K562 (cell line): ENCODE measurements around the gene PLEKHM2. TPM values are rescaled to one million over a fixed set of nuclear protein-coding genes. Genes with fewer than 3 reads are reported as not detected.

Source experiments
- ATAC-seq: fragments of 200-7000 bp; cut with Tn5 transposase; 3 replicates; pipeline ENCODE4 v1.9.1; 2020; ENCODE audit warnings: moderate library complexity
- BruUV-seq: library from RNA; stranded (reverse); fragments of 400-500 nt; replicated peaks from 2 replicates; lab custom pipeline; 2021; lab: Mats Ljungman, UMichigan
- CTCF ChIA-PET: fragments of 300-600 bp; formaldehyde crosslinking; extraction: SDS; loops from one replicate; lab custom pipeline; 2021; ENCODE audit warnings: low intra/inter-chr PET ratio; lab: Yijun Ruan, JAX
- POLR2A ChIA-PET: fragments of 300-600, 350-650 bp; sonication (Branson Sonifier 250); formaldehyde crosslinking; extraction: SDS; loops from one replicate; lab custom pipeline; 2021; ENCODE audit warnings: antibody characterized with exemption, inconsistent platforms; lab: Yijun Ruan, JAX
- DNase-seq, 4 experiments: peaks; one replicate each; pipeline versions ENCODE4 v3.0.0 to v3.0.0-alpha.2; 2011 to 2018; ENCODE audit warnings: low spot score in 3 of 4, mixed read lengths in 3 of 4; ENCODE audit errors: extremely low read depth in 1 of 4
- FAIRE-seq: peaks from 2 replicates; lab custom pipeline; 2011; peaks lifted over from hg19 to GRCh38; lab: Jason Lieb, UNC
- H2AFZ ChIP-seq: 2 replicates; pipeline ENCODE4 v1.6.0; 2011; ENCODE audit warnings: low read depth, low read length, control low read depth, inconsistent platforms
- H3K27ac ChIP-seq: fragments of 200-600 bp; 3 replicates; pipeline ENCODE4 v1.8.0; 2011; ENCODE audit warnings: low read depth, mild to moderate bottlenecking, control low read depth, inconsistent platforms, low read length, moderate library complexity, mixed read lengths; ENCODE audit errors: extremely low read depth
- H3K27me3 ChIP-seq, 2 experiments: fragments of 300-600 bp in 1 of 2; 2 replicates in 1 of 2; 3 replicates in 1 of 2; pipeline versions ENCODE4 v1.6.0 to v1.8.0; 2011; ENCODE audit warnings: inconsistent platforms in 2 of 2, low read length in 2 of 2, mild to moderate bottlenecking in 1 of 2, mixed read lengths in 1 of 2, moderate library complexity in 1 of 2; ENCODE audit not compliant: control insufficient read depth in 2 of 2, insufficient read depth in 2 of 2
- H3K36me3 ChIP-seq: fragments of 300-600 bp; 3 replicates; pipeline ENCODE4 v1.8.0; 2011; ENCODE audit warnings: mild to moderate bottlenecking, low read length, inconsistent platforms; ENCODE audit not compliant: control insufficient read depth, insufficient read depth
- H3K4me1 ChIP-seq, 2 experiments: fragments of 200-600 bp in 1 of 2; replicated peaks in 1 of 2; 2 replicates in 1 of 2; 3 replicates in 1 of 2; pipeline versions ENCODE4 v1.5.1 to v1.8.0; 2011; ENCODE audit warnings: inconsistent platforms in 2 of 2, low read length in 2 of 2, mild to moderate bottlenecking in 1 of 2, mixed read lengths in 1 of 2, moderate library complexity in 1 of 2; ENCODE audit not compliant: control insufficient read depth in 2 of 2, insufficient read depth in 2 of 2
- H3K4me2 ChIP-seq: 2 replicates; pipeline ENCODE4 v1.6.1; 2011; ENCODE audit warnings: low read length, control low read depth, inconsistent platforms, mixed read lengths; ENCODE audit not compliant: insufficient read depth
- H3K4me3 ChIP-seq: fragments of 200-600 bp; sonication (generic), shearing (Covaris generic); 2 replicates; pipeline ENCODE4 v1.5.1; 2016; ENCODE audit warnings: control low read depth, inconsistent platforms
- H3K79me2 ChIP-seq: fragments of 200-600 bp; 3 replicates; pipeline ENCODE4 v1.8.0; 2011; ENCODE audit warnings: low read length, inconsistent platforms; ENCODE audit not compliant: control insufficient read depth, insufficient read depth
- H3K9ac ChIP-seq, 2 experiments: 2 replicates each; pipeline versions ENCODE4 v1.6.0 to v1.6.1; 2011; ENCODE audit warnings: low read depth in 2 of 2, low read length in 2 of 2, control low read depth in 1 of 2, inconsistent platforms in 1 of 2, mild to moderate bottlenecking in 1 of 2, mixed read lengths in 1 of 2; ENCODE audit not compliant: insufficient read depth in 1 of 2
- H3K9me1 ChIP-seq: one replicate; pipeline ENCODE4 v1.6.0; 2011; ENCODE audit warnings: inconsistent platforms, mild to moderate bottlenecking, low read length, moderate library complexity; ENCODE audit not compliant: control insufficient read depth, insufficient read depth
- H3K9me3 ChIP-seq: replicated peaks from 2 replicates; pipeline ENCODE4 v1.5.1; 2011; ENCODE audit warnings: low read depth, low read length, inconsistent platforms; ENCODE audit not compliant: control insufficient read depth, insufficient read depth
- H4K20me1 ChIP-seq: replicated peaks from 2 replicates; pipeline ENCODE4 v1.6.1; 2011; ENCODE audit warnings: low read length, inconsistent platforms, mixed read lengths; ENCODE audit not compliant: control insufficient read depth, insufficient read depth
- BCOR ChIP-seq: fragments of 450-650 bp; IDR thresholded peaks from 2 replicates; pipeline ENCODE4 v1.6.1; 2016
- CEBPB ChIP-seq: fragments of 450-650 bp; IDR thresholded peaks from 2 replicates; pipeline ENCODE4 v1.6.1; 2016; ENCODE audit warnings: missing genetic modification characterization, missing compliant biosample characterization
- CEBPG ChIP-seq, 3 experiments: fragments of 200-800 bp in 1 of 3; sonication (Bioruptor generic) in 1 of 3; sonication (generic) in 1 of 3; formaldehyde crosslinking in 1 of 3; IDR thresholded peaks in 2 of 3; conservative IDR thresholded peaks in 1 of 3; 2 replicates each; pipeline versions ENCODE4 v1.6.1 to v1.8.0; 2016 to 2022; ENCODE audit warnings: missing compliant biosample characterization in 2 of 3, missing genetic modification characterization in 2 of 3, mild to moderate bottlenecking in 1 of 3, missing genetic modification reagents in 1 of 3
- PTBP1 ChIP-seq: fragments of 200-400 bp; formaldehyde crosslinking; IDR thresholded peaks from 2 replicates; pipeline ENCODE4 v1.6.1; 2017; ENCODE audit warnings: low read depth, low read length
- SMC3 ChIP-seq: conservative IDR thresholded peaks from 2 replicates; pipeline ENCODE4 v1.6.1; 2011; ENCODE audit warnings: low read depth, low read length, improper control_type of control experiment; ENCODE audit not compliant: insufficient read depth
- WGBS: fragments of 100-300 bp; shearing (Covaris generic); methylation state at CpG from one replicate; pipeline ENCODE4 v1.1.6; 2016; ENCODE audit warnings: low coverage, mixed read lengths; ENCODE audit not compliant: insufficient coverage; ENCODE audit errors: missing lambda C conversion rate; 5-methylcytosine and 5-hydroxymethylcytosine counted together
- in situ Hi-C: fragments of 300-500 bp; cut with MboI; formaldehyde crosslinking; loops from 4 replicates; pipeline ENCODE4 v1.15.0; 2018; ENCODE audit warnings: inconsistent platforms, mixed read lengths
- intact Hi-C: fragments of 100-400 bp; cut with micrococcal nuclease; formaldehyde crosslinking; loops from 2 replicates; pipeline ENCODE4 v1.14.2; 2022
- polyA plus RNA-seq, 8 experiments: library from polyadenylated mRNA; depleted of rRNA in 4 of 8; stranded (reverse) in 5 of 8; unstranded in 3 of 8; fragments of >200 nt; fragmentation: Nextera tagmentation in 2 of 8; fragmentation: Illumina TruSeq in 1 of 8; extraction: Ambion mirVana in 2 of 8; extraction: Trizol in 1 of 8; gene quantifications; 2 replicates each; pipeline versions ENCODE4 v1.2.1 to v1.2.3, GENCODE V29; 2011 to 2014; ENCODE audit warnings: inconsistent platforms in 1 of 8, missing spikeins in 1 of 8
- total RNA-seq, 7 experiments: library from RNA; depleted of rRNA in 6 of 7; stranded (reverse); fragments of >200 nt in 6 of 7; fragmentation: Illumina TruSeq in 2 of 7; extraction: Trizol in 2 of 7; gene quantifications; 2 replicates each; pipeline versions ENCODE4 v1.2.1 to v1.2.3, GENCODE V29; 2011 to 2021; ENCODE audit warnings: low replicate concordance in 1 of 7

The PLEKHM2 gene
- total and polyA plus RNA-seq, 9 of the 15 experiments (the other 6 are each of a cell fraction or from before 2014, with no cell fraction given) = 0.27 to 63.7 (median 33.2) TPM

DNA sequence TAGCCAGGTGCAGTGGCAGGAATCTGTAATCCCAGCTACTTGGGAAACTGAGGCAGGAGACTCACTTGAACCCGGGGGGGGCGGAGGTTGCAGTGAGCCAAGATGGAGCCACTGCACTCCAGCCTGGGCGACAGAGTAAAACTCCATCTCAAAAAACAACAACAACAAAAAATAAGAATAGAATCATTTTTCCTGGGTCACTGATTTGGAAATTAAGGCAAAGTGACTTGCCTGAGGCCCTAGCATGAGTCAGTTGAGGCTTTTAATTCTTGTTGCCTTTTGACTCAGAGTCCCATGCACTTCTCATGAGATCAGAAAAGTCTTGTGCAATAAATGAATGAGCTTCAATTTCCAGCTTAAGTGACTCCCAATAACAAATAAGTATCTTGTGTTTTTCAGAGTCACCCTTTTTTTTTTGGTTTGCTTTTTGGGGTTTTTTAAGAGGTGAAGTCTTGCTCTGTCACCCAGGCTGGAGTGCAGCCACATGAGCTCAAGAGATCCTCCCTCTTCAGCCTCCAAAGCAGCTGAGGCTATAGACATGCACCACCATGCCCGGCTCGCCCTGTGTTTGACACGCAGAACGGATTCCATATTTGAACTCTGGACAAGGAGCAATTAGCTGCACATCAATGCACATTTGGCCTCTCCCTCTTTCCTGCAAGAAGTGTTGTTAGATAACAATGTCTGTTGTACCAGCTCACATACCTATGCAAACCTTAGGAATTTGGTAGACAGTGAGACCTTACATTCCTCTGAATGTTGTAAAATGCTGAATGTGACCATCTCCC, 3.4 kb upstream of the PLEKHM2 start:
- ATAC-seq (no peak), FAIRE-seq (no peak), DNase-seq (no peak)
- ChIA-PET CTCF (no interaction called here), POLR2A (interaction anchor here (0.6 to 2.1 kb wide), 9 partner anchors 8 to 893 kb away, joined by 3 to 10 read pairs (median 7); no protein-coding TSS in a partner anchor)
- H3K27ac ChIP-seq = no peak overlapping the region
- in situ Hi-C loops (no loop called here), intact Hi-C loops (no loop called here)
- peaks cover 18% of the 10 kb centered on the region for H3K79me2 ChIP-seq
- peaks cover 13 to 31% of the 10 kb centered on the region in 2 experiments; a peak in 4 of 5 replicates for H3K4me1 ChIP-seq
- WGBS = 41% methylated on average over 7 of the region's 7 CpGs
- BruUV-seq = no TSS peak
- no peak overlapping the region for H3K4me3 ChIP-seq
- peak; percentile 72; the same call in 1 of the 2 replicates for TF ChIP-seq CEBPB
- no peak for TF ChIP-seq CEBPG (CRISPR knock-in tag; IDR thresholded peaks at IDR 0.05)
- peak in 1 of 2 experiments; percentile 72; a peak in 2 of 4 replicates for TF ChIP-seq CEBPG (tag; conservative IDR thresholded peaks at IDR 0.05 in 1 of 2, IDR thresholded peaks at IDR 0.05 in 1 of 2)
- TF ChIP-seq BCOR = peak; percentile 40; the same call in 1 of the 2 replicates
- TF ChIP-seq PTBP1 = no peak
- TF ChIP-seq SMC3 = no peak
- no peaks in the 10 kb centered on the region for H4K20me1 ChIP-seq
- 0 out of 3 replicates have a peak, but pooled peaks cover 2% of the 10 kb centered on the region for H3K36me3 ChIP-seq
- H3K27me3 ChIP-seq = no peaks in the 10 kb centered on the region
- no peaks in the 10 kb centered on the region for H3K9me1 ChIP-seq
- no peak overlapping the region; the same call in 1 of the 2 replicates for H3K4me2 ChIP-seq
- no peak overlapping the region for H3K9ac ChIP-seq
- peak overlapping the region; percentile 36; the same call in 1 of the 2 replicates for H2AFZ ChIP-seq
- H3K9me3 ChIP-seq = peaks cover 10% of the 10 kb centered on the region
